GM18951 (cell line): ENCODE results near the gene MYO1B.

Experiments
- POLR2A ChIP-seq: IDR thresholded peaks from 4 replicates; pipeline ENCODE4 v1.6.1; 2011; ENCODE audit warnings: mild to moderate bottlenecking; ENCODE audit not compliant: insufficient read length, insufficient read depth; ENCODE audit errors: extremely low read depth
- in situ Hi-C: fragments of 300-500 bp; cut with MboI; formaldehyde crosslinking; loops from one replicate; pipeline ENCODE4 v1.12.0; 2022; ENCODE audit warnings: low sequenced_read_pairs, mixed read lengths, inconsistent platforms; ENCODE audit not compliant: unreplicated experiment

Gene MYO1B

DNA sequence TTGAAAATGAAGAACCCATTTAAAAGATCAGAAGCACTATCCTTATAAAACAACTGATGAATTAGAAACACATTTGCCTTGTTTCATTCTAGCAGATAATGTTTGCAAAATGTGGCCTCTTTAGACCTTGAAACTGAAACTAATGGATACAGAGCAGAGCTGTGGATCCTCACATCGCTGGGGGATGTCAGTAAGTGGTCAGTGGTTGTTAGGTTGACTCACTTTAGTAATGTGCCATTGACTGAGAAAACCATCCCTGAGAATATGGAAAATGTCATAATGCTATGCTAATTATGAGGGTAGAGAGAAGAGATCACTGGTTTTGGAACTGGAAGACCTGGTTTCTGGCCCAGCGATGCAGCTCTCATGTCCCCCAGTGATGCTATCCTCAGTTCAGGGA is 176.7 kb downstream of the MYO1B start:
- in situ Hi-C loops = no loop called here
- TF ChIP-seq POLR2A = no peak

DNA sequence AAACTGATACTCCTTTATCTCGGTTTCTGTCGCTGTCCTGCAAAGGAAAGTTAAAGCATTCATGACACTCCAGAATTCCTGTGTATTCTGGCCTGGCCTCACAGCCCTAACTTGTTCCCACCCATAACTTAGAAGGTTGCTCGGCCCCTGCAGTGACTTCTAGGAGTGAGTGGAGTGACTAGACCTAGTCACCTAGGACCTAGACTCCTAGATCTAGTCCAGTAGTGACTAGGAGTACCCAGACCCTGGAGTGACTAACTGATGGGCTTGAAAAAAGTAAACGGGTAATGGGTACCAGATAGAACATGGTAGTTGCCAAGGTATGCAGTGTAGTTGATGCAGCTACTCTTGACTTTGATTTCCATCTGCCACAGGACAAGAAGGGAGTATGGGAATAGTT is 181.8 kb downstream of the MYO1B start:
- no peak for TF ChIP-seq POLR2A
- in situ Hi-C loops = no loop called here

- no peak for TF ChIP-seq POLR2A
- in situ Hi-C loops = no loop called here
These were observed 182.9 kb downstream of the MYO1B start for GRCh38 chr2:191428141-191428540.

DNA sequence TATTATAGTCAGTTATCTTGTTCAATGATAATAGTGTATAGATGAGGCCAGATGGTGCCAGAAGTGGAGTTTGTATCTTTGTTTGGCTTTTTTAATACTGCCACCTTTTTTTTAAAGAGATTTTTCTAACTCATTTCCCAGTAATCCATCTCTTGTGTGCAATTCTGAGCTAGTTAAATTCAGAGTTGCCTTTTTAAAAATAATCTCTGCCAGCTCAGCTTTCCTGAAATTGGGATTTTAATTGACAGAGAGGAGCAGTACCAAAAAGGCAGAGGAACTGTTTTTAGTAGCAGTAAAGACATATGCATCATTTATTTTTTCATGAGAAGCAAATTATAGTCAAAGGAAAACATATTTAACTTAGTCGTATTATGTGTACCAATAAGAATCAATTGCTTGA is 185.3 kb downstream of the MYO1B start:
- in situ Hi-C loops = no loop called here
- TF ChIP-seq POLR2A = no peak

- TF ChIP-seq POLR2A = no peak
- in situ Hi-C loops = no loop called here
These were observed 186.9 kb downstream of the MYO1B start for GRCh38 chr2:191432121-191432520.

DNA sequence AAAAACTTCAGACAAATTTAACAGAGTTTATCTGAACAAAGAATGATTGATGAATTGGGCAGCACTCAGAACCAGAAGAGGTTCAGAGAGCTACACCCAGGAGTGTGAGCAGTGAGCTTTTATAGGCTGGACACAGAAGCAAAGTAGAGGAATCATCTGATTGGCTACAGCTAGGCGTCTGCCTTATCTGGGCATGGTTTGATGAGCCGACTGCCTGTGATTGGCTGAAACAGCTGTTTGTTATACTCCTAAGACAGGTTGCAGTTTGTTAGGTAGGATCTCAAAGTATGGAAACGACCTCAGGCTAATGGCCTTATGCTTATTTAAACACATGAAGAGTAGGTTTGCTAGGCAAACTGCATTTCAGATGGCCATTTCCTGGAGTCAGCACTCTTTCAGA is 188.9 kb downstream of the MYO1B start:
- no peak for TF ChIP-seq POLR2A
- in situ Hi-C loops = no loop called here

GRCh38 chr2:191435141-191435540 is 189.9 kb downstream of the MYO1B start:
- in situ Hi-C loops = no loop called here
- TF ChIP-seq POLR2A = no peak

DNA sequence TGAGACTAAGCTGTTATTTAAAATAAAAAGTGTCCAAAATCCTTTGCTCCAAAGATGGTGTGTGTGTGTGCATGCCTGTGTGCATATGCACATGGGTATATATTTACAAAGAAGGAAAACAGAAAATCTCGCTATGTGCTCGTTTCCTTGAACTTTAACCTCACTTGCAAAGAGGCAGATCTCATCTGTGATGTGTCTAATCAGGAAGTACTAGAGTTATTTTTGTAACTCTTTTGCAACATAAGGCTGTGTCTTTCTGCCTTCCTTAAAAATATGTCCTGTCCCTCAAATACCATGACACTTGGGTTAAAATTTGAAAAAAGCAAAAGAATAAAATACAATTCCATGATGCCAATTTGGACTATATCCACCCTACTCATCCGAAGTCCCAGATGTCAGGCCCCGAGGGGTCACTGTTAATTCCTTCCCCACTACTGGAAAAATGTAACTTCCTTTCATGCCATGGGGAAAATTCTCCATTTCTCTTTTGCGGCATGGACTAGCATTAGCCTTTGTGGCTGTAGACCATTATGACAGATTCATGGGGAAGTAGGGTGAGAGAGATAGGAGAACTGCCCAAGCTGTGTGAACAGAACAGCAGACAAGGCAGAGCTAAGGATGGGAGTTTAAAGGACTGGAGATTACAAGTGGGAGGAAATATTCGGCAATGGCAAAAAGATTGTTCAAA is 191.3 kb downstream of the MYO1B start:
- in situ Hi-C loops = no loop called here
- TF ChIP-seq POLR2A = no peak

DNA sequence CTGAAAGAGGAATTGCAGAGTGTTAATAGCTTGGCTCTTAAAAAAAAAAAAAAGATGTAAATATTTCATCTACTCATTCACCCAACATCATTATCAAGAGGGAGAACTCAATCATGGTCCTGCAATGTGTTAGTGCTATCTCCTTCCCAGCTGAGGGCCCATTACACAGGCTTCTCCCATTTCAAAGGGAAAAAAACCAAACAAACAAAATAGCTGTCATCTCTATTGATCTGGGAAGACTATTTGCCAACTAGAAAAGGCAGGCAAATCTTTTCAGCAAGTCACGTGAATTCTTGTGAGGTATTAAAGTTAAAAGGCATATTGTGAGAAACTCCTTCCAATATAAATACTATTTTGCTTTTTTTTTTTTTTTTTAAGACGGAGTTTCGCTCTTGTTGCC is 194.3 kb downstream of the MYO1B start:
- in situ Hi-C loops = no loop called here
- no peak for TF ChIP-seq POLR2A

GRCh38 chr2:191441496-191442214 is 196.5 kb downstream of the MYO1B start:
- no peak for TF ChIP-seq POLR2A
- in situ Hi-C loops = no loop called here

DNA sequence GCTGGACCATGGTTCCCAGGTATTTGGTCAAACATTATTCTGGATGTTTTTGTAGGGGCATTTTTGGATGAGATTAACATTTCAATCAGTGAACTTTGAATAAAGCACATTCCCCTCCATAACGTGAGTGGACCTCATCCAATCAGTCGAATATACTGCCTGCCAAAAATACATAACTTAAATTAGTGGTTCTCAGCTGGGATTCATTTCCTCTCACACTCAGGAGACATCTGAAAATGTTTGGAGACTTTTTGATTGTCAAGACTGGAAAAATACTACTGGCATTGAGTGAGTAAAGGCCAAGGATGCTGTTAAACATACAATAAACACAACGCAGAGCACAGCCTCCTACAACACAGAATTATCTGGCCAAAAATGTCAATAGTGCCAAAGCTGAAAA is 198.2 kb downstream of the MYO1B start:
- in situ Hi-C loops = no loop called here
- TF ChIP-seq POLR2A = no peak

- in situ Hi-C loops = no loop called here
- TF ChIP-seq POLR2A = no peak
These were observed 201.7 kb downstream of the MYO1B start for GRCh38 chr2:191446910-191447309.

DNA sequence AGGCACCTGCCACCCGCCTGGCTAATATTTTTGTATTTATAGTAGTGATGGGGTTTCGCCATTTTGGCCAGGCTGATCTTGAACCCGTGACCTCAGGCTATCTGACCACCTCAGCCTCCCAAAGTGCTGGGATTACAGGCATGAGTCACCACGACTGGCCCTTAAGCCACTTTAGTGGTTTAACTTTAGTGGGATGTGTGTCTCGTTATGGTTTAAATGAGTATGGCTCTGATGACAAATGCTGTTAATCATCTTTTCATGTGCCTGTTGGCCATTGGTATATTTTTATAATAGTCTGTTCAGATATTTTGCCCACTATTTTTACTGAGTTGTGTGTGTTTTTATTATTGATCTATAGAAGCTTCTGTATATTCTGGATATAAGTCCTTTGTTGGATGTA is 205.9 kb downstream of the MYO1B start:
- in situ Hi-C loops = no loop called here

DNA sequence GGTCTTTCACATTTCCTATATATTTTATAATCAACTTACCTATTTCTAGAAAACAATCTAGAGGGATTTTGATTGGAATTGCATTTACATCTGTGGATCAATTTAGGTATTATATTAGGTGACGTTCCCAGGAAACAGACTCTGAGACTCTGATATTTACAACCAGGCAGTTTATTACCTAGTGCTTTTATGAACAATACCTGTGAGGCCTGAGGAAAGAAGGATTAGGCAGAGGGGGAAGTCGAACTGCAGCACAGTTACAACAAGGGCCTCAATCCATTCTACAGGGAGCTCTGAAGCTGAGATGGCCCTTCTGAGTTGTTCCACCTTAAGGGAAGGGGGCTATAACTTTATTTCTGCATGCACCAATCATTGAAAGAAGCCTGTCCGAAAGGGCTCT is 206.9 kb downstream of the MYO1B start:
- in situ Hi-C loops = no loop called here
- no peak for TF ChIP-seq POLR2A

More for the DNA sequence above, 205.9 kb downstream of the MYO1B start:
- no peak for TF ChIP-seq POLR2A
